Coronary artery (tissue), 2 donors: ENCODE measurements around the gene BRICD5.

ENCODE experiments used
- DNase-seq: peaks from one replicate; pipeline ENCODE4 v3.0.0-alpha.2; 2017; ENCODE audit warnings: low spot score
- H3K27ac ChIP-seq, 2 donors: fragments of 200-600 bp; sonication (generic); one replicate each; pipeline ENCODE4 v1.5.1; 2016 to 2019
- H3K4me3 ChIP-seq: fragments of 200-600 bp; sonication (generic); 2 replicates; pipeline ENCODE4 v1.5.1; 2016; ENCODE audit warnings: mild to moderate bottlenecking, moderate library complexity
- TF ChIP-seq, protein P1 (sequence below): fragments of 200-600 bp; sonication (generic); IDR thresholded peaks from one replicate; pipeline ENCODE4 v1.5.1; 2019; ENCODE audit warnings: antibody characterized with exemption

Gene BRICD5

DNA sequence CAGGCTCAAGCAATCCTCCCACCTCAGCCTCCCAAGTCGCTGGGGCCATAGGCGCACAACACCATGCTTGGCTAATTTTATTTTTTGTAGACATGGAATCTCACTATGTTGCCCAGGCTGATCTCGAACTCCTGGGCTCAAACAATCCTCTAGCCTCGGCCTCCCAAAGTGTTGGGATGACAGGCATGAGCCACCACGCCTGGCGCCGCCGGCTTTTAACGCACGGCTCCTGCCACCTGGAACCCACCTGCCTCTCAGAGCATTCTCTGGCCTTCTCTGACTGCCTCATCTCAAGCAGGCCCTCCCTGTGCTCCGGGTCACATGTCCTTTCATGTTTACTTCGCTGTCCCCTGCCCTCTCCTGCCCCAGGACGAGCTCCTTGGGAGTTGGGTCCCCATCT lies 24.6 kb downstream of the BRICD5 start:
- DNase-seq: no peak
- Histone ChIP-seq H3K4me3 (no peak overlapping the region), H3K27ac (no peak overlapping the region)
- TF ChIP-seq, protein P1, sequence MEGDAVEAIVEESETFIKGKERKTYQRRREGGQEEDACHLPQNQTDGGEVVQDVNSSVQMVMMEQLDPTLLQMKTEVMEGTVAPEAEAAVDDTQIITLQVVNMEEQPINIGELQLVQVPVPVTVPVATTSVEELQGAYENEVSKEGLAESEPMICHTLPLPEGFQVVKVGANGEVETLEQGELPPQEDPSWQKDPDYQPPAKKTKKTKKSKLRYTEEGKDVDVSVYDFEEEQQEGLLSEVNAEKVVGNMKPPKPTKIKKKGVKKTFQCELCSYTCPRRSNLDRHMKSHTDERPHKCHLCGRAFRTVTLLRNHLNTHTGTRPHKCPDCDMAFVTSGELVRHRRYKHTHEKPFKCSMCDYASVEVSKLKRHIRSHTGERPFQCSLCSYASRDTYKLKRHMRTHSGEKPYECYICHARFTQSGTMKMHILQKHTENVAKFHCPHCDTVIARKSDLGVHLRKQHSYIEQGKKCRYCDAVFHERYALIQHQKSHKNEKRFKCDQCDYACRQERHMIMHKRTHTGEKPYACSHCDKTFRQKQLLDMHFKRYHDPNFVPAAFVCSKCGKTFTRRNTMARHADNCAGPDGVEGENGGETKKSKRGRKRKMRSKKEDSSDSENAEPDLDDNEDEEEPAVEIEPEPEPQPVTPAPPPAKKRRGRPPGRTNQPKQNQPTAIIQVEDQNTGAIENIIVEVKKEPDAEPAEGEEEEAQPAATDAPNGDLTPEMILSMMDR: no peak

DNA sequence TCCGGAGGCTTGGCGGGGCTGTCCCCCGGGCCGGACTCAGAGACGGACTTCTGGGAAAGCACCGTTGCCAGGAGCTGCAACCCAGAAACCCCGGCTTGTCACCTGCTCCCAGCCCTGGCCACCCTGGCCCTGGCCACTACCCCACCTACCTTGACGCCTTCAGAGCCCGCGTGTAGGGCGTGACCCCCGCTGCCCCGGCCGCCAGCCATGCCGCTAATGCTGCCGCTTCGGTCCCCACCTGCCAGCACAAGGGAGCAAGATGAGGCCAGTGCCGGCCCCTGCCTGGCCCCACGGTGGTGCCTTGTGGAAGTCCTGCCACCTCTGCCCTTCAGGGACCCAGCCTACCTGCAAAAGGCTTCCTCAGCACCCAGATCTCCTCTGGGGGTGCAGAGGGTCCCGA lies 25.7 kb downstream of the BRICD5 start:
- TF ChIP-seq, protein P1: no peak
- Histone ChIP-seq H3K27ac (no peak overlapping the region), H3K4me3 (no peak overlapping the region)
- DNase-seq: no peak

DNA sequence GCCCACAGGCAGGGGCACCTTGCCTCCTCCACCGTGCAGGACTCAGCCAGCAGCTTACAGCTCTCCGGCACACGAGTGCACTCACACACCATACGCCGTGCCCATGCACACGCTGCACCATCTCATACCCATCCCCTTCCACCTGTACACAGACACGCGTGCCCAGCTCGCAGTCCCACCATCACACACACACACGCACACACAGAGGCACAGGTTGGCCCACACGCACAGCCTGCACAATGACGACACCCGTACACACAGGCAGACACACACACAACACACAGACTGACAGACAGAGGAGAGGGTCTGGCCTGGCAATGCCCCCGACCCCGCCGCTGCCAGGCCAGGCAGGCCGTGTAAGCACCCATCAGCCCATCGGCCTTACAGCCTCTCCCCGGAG lies 26.3 kb downstream of the BRICD5 start:
- no peak for DNase-seq
- Histone ChIP-seq H3K4me3 (no peak overlapping the region), H3K27ac (no peak overlapping the region)
- TF ChIP-seq, protein P1: no peak

DNA sequence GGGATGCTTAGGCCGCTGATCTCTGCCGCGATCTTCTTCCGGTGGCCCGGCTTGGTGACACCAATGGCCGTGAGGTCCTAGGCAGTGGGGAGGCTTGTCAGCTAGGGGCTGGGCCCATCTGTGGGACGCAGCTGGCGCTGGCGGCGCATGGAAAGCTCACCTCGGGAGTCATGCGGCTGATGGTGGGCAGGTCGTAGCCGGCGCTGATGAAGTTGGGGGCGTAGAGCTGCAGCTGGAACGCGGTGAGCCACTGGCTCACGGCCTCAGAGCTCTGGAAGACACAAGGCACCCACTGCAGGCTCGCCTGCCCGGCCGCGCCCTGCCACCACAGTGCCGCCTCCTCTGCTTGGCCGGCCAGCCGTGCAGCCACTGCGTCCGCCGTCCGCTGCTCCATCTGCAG lies 27.0 kb downstream of the BRICD5 start:
- Histone ChIP-seq H3K27ac (no peak overlapping the region), H3K4me3 (no peak overlapping the region)
- TF ChIP-seq, protein P1: no peak
- no peak for DNase-seq

DNA sequence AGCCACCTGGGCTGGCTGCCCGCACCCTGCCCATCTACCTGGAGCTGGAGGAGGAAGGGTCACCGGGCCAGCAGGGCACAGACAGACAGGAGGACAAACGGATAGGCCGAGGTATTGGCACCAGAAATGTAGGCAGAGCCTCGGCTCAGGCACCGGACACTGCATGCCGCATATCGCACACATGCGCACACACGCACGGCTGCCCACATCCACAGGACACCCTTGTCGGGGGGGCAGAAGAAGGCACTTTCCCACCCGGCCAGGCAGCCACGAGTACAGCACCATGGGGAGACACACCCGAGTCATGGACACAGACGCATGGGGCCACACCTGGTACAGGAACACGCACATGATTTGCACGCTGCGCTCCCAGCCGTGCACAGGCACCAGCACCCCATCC lies 28.7 kb downstream of the BRICD5 start:
- Histone ChIP-seq H3K27ac (no peak overlapping the region), H3K4me3 (no peak overlapping the region)
- TF ChIP-seq, protein P1: no peak
- DNase-seq: no peak

DNA sequence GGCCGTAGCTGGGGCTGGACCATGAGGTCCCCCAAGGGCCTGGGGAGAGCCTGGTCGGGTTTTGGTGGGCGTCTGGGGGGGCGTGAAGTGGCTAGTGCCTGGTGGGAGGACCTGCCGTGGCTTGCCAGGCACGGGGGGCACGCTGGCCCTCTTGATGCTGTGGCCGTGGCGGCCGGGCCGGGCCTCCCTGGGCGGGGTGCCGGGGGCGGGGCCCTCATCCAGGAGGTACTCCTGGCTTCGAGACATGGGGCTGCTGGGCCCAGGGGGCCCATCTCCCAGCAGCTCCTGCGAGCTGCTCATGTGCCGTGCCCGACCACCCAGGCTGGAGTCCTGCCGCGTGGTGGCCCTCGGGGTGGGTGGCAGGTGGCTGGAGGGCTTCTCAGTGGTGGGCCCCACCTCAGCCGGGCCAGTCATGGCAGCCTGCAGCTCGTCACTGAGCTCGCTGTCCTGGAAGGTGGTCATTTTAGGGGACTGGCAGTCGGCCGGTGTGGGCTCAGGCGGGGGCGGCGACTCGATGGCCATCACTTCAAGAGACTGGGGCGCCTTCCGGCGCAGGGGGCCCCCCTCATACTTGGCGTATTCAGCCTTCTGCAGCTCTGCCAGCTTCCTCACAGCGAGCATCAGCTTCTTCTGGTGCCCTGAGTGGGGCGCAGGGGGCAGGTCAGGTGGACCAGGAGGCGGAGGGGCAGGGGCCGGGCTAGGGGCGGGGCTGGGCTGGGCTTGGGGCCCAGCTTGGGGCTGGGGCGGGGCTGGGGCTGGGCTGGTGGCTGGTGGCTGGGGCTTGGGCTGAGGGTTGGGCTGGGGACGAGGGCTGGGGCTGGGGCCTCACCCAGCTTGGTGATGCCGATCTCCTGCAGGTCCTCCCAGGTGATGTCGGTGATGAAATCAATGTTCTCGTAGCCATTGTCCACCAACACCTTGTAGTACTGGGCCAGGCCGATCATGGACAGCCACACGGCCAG lies 29.4 kb downstream of the BRICD5 start:
- TF ChIP-seq, protein P1: no peak
- no peak overlapping the region for H3K27ac ChIP-seq
- DNase-seq: no peak
- no peak overlapping the region for H3K4me3 ChIP-seq

DNA sequence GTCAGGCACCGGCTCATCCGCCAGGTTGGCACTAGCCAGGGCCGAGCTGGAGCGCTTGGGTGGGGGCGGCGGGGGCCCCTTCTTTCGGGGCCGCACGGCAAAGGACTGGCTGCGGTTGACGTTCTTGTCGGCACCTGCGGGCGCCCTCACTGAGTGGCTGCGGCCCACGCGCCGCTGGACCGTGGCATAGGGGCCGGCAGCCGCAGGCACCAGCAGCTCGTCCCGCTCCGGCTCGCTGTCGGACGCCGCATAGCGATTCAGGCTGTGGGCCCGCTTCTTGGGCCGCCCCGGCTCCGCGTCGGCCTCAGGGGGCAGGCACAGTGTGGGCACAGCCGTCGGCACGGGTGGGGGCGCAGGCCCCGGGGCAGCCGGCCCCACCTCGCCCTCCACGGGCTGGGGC lies 30.2 kb downstream of the BRICD5 start:
- Histone ChIP-seq H3K4me3 (no peak overlapping the region), H3K27ac (no peak overlapping the region)
- no peak for DNase-seq
- TF ChIP-seq, protein P1: no peak
